DMS114 treated with DMSO at 0.1 percent for 48 hours (cell line): ENCODE measurements around the gene TIAM1.

Experiments
- DNase-seq: peaks from one replicate; lab custom pipeline; 2025; ENCODE audit not compliant: unreplicated experiment; lab: John Stamatoyannopoulos, UW

Gene TIAM1

GRCh38 chr21:31103163-31103562 is 240.9 kb downstream of the TIAM1 start:
- no peak for DNase-seq

GRCh38 chr21:31099122-31099521 is 244.9 kb downstream of the TIAM1 start:
- DNase-seq, result no peak

- peak; percentile 41 for DNase-seq
These were observed 245.5 kb downstream of the TIAM1 start for GRCh38 chr21:31098576-31099005.

- DNase-seq, result no peak
These were observed 251.0 kb downstream of the TIAM1 start for GRCh38 chr21:31092832-31093625.

GRCh38 chr21:31090376-31090775 is 253.7 kb downstream of the TIAM1 start:
- DNase-seq, result no peak

- no peak for DNase-seq
These were observed 255.6 kb downstream of the TIAM1 start for GRCh38 chr21:31088474-31088751.

- DNase-seq, result peak; percentile 12
These were observed 256.2 kb downstream of the TIAM1 start for GRCh38 chr21:31087639-31088473.

- no peak for DNase-seq
These were observed 259.4 kb downstream of the TIAM1 start for GRCh38 chr21:31084689-31085088.

GRCh38 chr21:31078796-31079195 is 265.3 kb downstream of the TIAM1 start:
- no peak for DNase-seq

GRCh38 chr21:31078216-31078615 is 265.8 kb downstream of the TIAM1 start:
- DNase-seq, result no peak

GRCh38 chr21:31075848-31076247 is 268.2 kb downstream of the TIAM1 start:
- DNase-seq, result no peak

GRCh38 chr21:31072533-31072932 is 271.5 kb downstream of the TIAM1 start:
- DNase-seq, result no peak
